ENCODE results near the gene GLG1. TPM values are rescaled to one million over a fixed set of nuclear protein-coding genes. Genes with fewer than 3 reads are reported as not detected.

GLG1 gene
- total RNA-seq, 1 experiment from 2014 or later, result 237 TPM

- TF ChIP-seq REST (IDR thresholded peaks at IDR 0.05; ENCODE audit: low read depth), result no peak
Observed at GRCh38 chr16:74468807-74469525, 137.9 kb downstream of the GLG1 start (continued).

GRCh38 chr16:74466872-74467271 lies 140.0 kb downstream of the GLG1 start:
- CTCF ChIA-PET, result no interaction called here

More at GRCh38 chr16:74466872-74467271, 140.0 kb downstream of the GLG1 start:
- Histone ChIP-seq H3K4me3 (replicated peaks in 1 of 2; ENCODE audit: low read depth in 1 of 2, low read length in 2 of 2) (no peak overlapping the region), H3K9me3 (ENCODE audit: control insufficient read depth in 1 of 2, insufficient read depth in 1 of 2, low read depth in 1 of 2, low read length in 2 of 2) (no peaks in the 10 kb centered on the region), H3K27me3 (ENCODE audit: insufficient read depth, low read length) (no peaks in the 10 kb centered on the region), H3K36me3 (ENCODE audit: control insufficient read depth in 1 of 2, insufficient read depth in 2 of 2, low read length in 2 of 2) (peaks cover 69 to 74% of the 10 kb centered on the region in 2 experiments), H3K79me2 (ENCODE audit: insufficient read depth, low read length) (no peaks in the 10 kb centered on the region), H3K4me2 (ENCODE audit: low read length) (no peak overlapping the region), H3K9me2 (ENCODE audit: insufficient read depth) (no peaks in the 10 kb centered on the region), H4K20me1 (ENCODE audit: insufficient read depth) (no peaks in the 10 kb centered on the region), H3K27ac (ENCODE audit: low read depth, low read length) (no peak overlapping the region), H2AFZ (ENCODE audit: low read depth, low read length, poor library complexity, severe bottlenecking) (no peak overlapping the region), H3K4me1 (ENCODE audit: control insufficient read depth in 1 of 2, insufficient read depth in 2 of 2, low read length in 2 of 2) (no peaks in the 10 kb centered on the region), H3K9ac (ENCODE audit: low read length) (no peak overlapping the region)
- intact Hi-C loops (cut with micrococcal nuclease), result no loop called here
- RAD21 ChIA-PET (ENCODE audit: low non-redundant PET in 1 of 2, low total read pairs in 2 of 2, uncharacterized antibody in 2 of 2, unreplicated experiment in 2 of 2), result no interaction called here
- BruUV-seq (replicated peaks), result no TSS peak
- no peak for DNase-seq (ENCODE audit: low read depth, low spot score)
- no peak for ATAC-seq
- POLR2A ChIA-PET, result no interaction called here
- TF ChIP-seq EZH2phosphoT487 (IDR thresholded peaks at IDR 0.05; ENCODE audit: borderline replicate concordance), result no peak
- TF ChIP-seq CTCF (IDR thresholded peaks at IDR 0.05 in 2 of 3, conservative IDR thresholded peaks at IDR 0.05 in 1 of 3; ENCODE audit: borderline replicate concordance in 1 of 3, insufficient read depth in 1 of 3, low read depth in 2 of 3, low read length in 2 of 3), result no peak
- TF ChIP-seq RAD21 (IDR thresholded peaks at IDR 0.05; ENCODE audit: low read depth), result no peak
- no peak for TF ChIP-seq ZFX (IDR thresholded peaks at IDR 0.05)
- TF ChIP-seq JUND (IDR thresholded peaks at IDR 0.05), result no peak
